H4 (cell line): ENCODE measurements around the gene DOK7. TPM values are rescaled to one million over a fixed set of nuclear protein-coding genes. Genes with fewer than 3 reads are reported as not detected.
"Not testable (repeated sequence)": the region's sequence is repeated elsewhere in the genome, so short reads cannot be mapped to it uniquely, and the experiment has no call there.

Experiments
- DNase-seq: peaks from one replicate; pipeline ENCODE4 v3.0.0-alpha.2; 2015; ENCODE audit warnings: low spot score
- total RNA-seq: library from RNA; depleted of rRNA; stranded (reverse); fragments of >200 nt; shearing (Covaris generic); gene quantifications from 2 replicates; pipeline ENCODE4 v1.2.3, GENCODE V29; 2014; rRNA removed

The DOK7 gene
- total RNA-seq, 1 experiment from 2014 or later, result 0.04 TPM

GRCh38 chr4:3532751-3533422, 69.8 kb downstream of the DOK7 start:
- peak; percentile 1 for DNase-seq

DNA sequence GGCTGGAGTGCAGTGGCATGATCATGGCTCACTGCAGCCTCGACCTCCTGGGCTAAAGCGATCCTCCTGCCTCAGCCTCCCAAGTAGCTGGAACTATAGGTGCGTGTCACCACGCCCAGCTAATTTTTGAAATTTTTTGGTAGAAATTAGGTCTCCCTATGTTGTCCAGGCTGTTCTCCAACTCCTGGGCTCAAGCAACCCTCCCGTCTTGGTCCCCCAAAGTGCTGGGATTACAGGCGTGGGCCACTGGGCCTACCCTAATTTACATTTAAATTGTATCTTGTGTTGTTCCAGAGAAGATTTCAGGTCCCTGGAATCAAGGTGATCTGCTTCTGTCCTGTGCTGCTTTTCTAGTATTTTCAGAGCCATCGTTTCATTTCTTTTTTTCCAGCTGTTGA, 70.3 kb downstream of the DOK7 start:
- no peak for DNase-seq

- DNase-seq, result not testable (repeated sequence)
Measured at GRCh38 chr4:3535812-3536211, 72.7 kb downstream of the DOK7 start.

DNA sequence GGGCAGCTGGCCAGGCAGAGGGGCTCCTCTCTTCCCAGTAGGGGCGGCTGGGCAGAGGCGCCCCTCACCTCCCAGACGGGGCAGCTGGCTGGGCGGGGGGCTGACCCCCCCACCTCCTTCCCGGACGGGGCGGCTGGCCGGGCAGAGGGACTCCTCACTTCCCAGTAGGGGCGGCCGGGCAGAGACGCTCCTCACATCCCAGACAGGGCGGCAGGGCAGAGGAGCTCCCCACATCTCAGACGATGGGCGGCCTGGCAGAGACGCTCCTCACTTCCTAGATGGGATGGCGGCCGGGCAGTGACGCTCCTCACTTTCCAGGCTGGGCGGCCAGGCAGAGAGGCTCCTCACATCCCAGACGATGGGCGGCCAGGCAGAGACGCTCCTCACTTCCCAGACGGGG, 75.8 kb downstream of the DOK7 start:
- DNase-seq, result not testable (repeated sequence)

- not testable (repeated sequence) for DNase-seq
Measured at GRCh38 chr4:3543415-3543814, 80.3 kb downstream of the DOK7 start.

Other genes starting within 250 kb of the DOK7 start
- gene MSANTD1, start 214.1 kb upstream of the DOK7 start, total RNA-seq, result 0.19 and 1.3 TPM in 2 replicates
- 13.6 and 16.6 TPM in 2 replicates for gene RGS12, start 170.3 kb upstream of the DOK7 start, total RNA-seq
- 0.10 and 0.39 TPM in 2 replicates for gene HGFAC, start 21.3 kb upstream of the DOK7 start, total RNA-seq
- 257 and 281 TPM in 2 replicates for gene LRPAP1, start 69.1 kb downstream of the DOK7 start, total RNA-seq